WTC11 (cell line): ENCODE measurements around the gene ACAA1. TPM values are rescaled to one million over a fixed set of nuclear protein-coding genes. Genes with fewer than 3 reads are reported as not detected.

Source experiments
- ATAC-seq: fragments of 200-7000 bp; cut with Tn5 transposase; 2 replicates; pipeline ENCODE4 v1.10.0; 2021; ENCODE audit warnings: mild to moderate bottlenecking, moderate library complexity
- CTCF ChIA-PET: fragments of 300-600 bp; sonication (Branson Sonifier 250); formaldehyde crosslinking; loops from one replicate; lab custom pipeline; 2021; ENCODE audit warnings: antibody characterized with exemption; lab: Charles Lee
- POLR2A ChIA-PET: fragments of 350-600 bp; sonication (Branson Sonifier 250); formaldehyde crosslinking; loops from one replicate; lab custom pipeline; 2021; ENCODE audit warnings: antibody characterized with exemption; lab: Charles Lee
- DNase-seq: peaks from one replicate; pipeline ENCODE4 v3.0.0; 2021; ENCODE audit warnings: low spot score
- H3K27ac Mint-ChIP-seq: 2 replicates; pipeline ENCODE4 v1.8.0; 2021; ENCODE audit warnings: mixed read lengths
- H3K27me3 Mint-ChIP-seq: 2 replicates; pipeline ENCODE4 v1.8.0; 2021; ENCODE audit warnings: low read depth, mild to moderate bottlenecking, moderate library complexity, mixed read lengths
- H3K36me3 Mint-ChIP-seq: 2 replicates; pipeline ENCODE4 v1.8.0; 2021; ENCODE audit warnings: mixed read lengths
- H3K4me1 Mint-ChIP-seq: 2 replicates; pipeline ENCODE4 v1.8.0; 2022; ENCODE audit warnings: mixed read lengths
- H3K4me3 Mint-ChIP-seq: 2 replicates; pipeline ENCODE4 v1.8.0; 2021; ENCODE audit warnings: mild to moderate bottlenecking, moderate library complexity, mixed read lengths
- H3K9me3 Mint-ChIP-seq: 2 replicates; pipeline ENCODE4 v1.8.0; 2021; ENCODE audit warnings: mixed read lengths
- ATF1 ChIP-seq: sonication (generic); formaldehyde crosslinking; IDR thresholded peaks from 2 replicates; pipeline ENCODE4 v1.8.1; 2023; ENCODE audit warnings: mild to moderate bottlenecking, moderate library complexity, missing genetic modification reagents
- FOXJ3 ChIP-seq: sonication (generic); formaldehyde crosslinking; IDR thresholded peaks from 2 replicates; pipeline ENCODE4 v1.9.0; 2021; ENCODE audit warnings: missing genetic modification reagents, mild to moderate bottlenecking, borderline replicate concordance
- JUN ChIP-seq: sonication (generic); formaldehyde crosslinking; IDR thresholded peaks from 2 replicates; pipeline ENCODE4 v1.8.0; 2023; ENCODE audit warnings: mild to moderate bottlenecking, missing genetic modification reagents
- MXD4 ChIP-seq: fragments of 250-450 bp; sonication (Bioruptor Pico); IDR thresholded peaks from 2 replicates; pipeline ENCODE4 v1.8.0; 2021; ENCODE audit warnings: mild to moderate bottlenecking, moderate library complexity, borderline replicate concordance
- MYBL2 ChIP-seq: sonication (generic); formaldehyde crosslinking; IDR thresholded peaks from 2 replicates; pipeline ENCODE4 v1.8.1; 2023; ENCODE audit warnings: mild to moderate bottlenecking, moderate library complexity, missing genetic modification reagents
- NR2C2 ChIP-seq: sonication (generic); formaldehyde crosslinking; IDR thresholded peaks from 2 replicates; pipeline ENCODE4 v1.8.0; 2022; ENCODE audit warnings: mild to moderate bottlenecking, missing genetic modification reagents
- TEAD4 ChIP-seq: sonication (generic); formaldehyde crosslinking; IDR thresholded peaks from 2 replicates; pipeline ENCODE4 v1.8.0; 2022; ENCODE audit warnings: mild to moderate bottlenecking, missing genetic modification reagents
- ZNF219 ChIP-seq: sonication (generic); formaldehyde crosslinking; IDR thresholded peaks from 2 replicates; pipeline ENCODE4 v1.8.0; 2023; ENCODE audit warnings: missing genetic modification reagents, mild to moderate bottlenecking, borderline replicate concordance
- ZNF263 ChIP-seq: sonication (generic); formaldehyde crosslinking; IDR thresholded peaks from 2 replicates; pipeline ENCODE4 v1.8.1; 2022; ENCODE audit warnings: low read depth, mild to moderate bottlenecking, moderate library complexity, missing genetic modification reagents
- ZNF671 ChIP-seq: fragments of 250-450 bp; sonication (Bioruptor Pico); IDR thresholded peaks from 2 replicates; pipeline ENCODE4 v1.8.0; 2021; ENCODE audit warnings: mild to moderate bottlenecking
- total RNA-seq: library from RNA; stranded (reverse); gene quantifications from 3 replicates; pipeline ENCODE4 v1.2.3, GENCODE V29; 2021
- TF ChIP-seq, protein P1 (sequence below): sonication (generic); formaldehyde crosslinking; IDR thresholded peaks from 2 replicates; pipeline ENCODE4 v1.8.0; 2022; ENCODE audit warnings: mild to moderate bottlenecking, missing genetic modification reagents
- TF ChIP-seq, protein P2 (sequence below): sonication (generic); formaldehyde crosslinking; IDR thresholded peaks from 2 replicates; pipeline ENCODE4 v1.8.0; 2022; ENCODE audit warnings: missing genetic modification reagents
- TF ChIP-seq, protein P3 (sequence below): fragments of 250-450 bp; sonication (Bioruptor Pico); IDR thresholded peaks from 2 replicates; pipeline ENCODE4 v1.9.0; 2021; ENCODE audit warnings: mild to moderate bottlenecking, borderline replicate concordance
- TF ChIP-seq, protein P4 (sequence below): fragments of 200-600 bp; IDR thresholded peaks from 2 replicates; pipeline ENCODE4 v1.8.0; 2022; ENCODE audit warnings: antibody characterized with exemption
- TF ChIP-seq, protein P5 (sequence below): sonication (generic); formaldehyde crosslinking; IDR thresholded peaks from 2 replicates; pipeline ENCODE4 v1.8.0; 2023; ENCODE audit warnings: missing genetic modification reagents
- TF ChIP-seq, protein P6 (sequence below): sonication (generic); formaldehyde crosslinking; IDR thresholded peaks from 2 replicates; pipeline ENCODE4 v1.8.1; 2022; ENCODE audit warnings: low read depth, mild to moderate bottlenecking, moderate library complexity, missing genetic modification reagents, borderline replicate concordance
- TF ChIP-seq, protein P7 (sequence below): sonication (generic); formaldehyde crosslinking; IDR thresholded peaks from 2 replicates; pipeline ENCODE4 v1.8.1; 2023; ENCODE audit warnings: mild to moderate bottlenecking, missing genetic modification reagents, moderate library complexity

The ACAA1 gene
- total RNA-seq, 1 experiment from 2014 or later = 46.5 TPM

DNA sequence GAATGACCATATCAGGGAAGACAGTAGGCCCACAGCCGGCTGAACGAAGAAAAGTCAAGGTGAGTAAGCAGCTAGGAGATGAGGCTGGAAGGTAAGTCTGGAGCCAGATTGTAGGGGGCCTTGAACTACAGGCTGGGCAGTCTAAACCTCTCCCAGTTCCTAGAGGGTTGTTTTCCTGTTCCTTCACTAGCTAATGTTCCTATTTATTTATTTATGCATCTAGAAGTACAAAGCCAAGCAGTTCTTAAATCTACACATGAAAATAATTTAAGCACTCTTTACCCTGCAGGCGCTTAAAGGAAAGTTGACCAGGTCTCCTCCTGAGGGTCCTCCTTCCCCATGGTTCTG lies 3.7 kb downstream of the ACAA1 start (continued):
- TF ChIP-seq, protein P1, sequence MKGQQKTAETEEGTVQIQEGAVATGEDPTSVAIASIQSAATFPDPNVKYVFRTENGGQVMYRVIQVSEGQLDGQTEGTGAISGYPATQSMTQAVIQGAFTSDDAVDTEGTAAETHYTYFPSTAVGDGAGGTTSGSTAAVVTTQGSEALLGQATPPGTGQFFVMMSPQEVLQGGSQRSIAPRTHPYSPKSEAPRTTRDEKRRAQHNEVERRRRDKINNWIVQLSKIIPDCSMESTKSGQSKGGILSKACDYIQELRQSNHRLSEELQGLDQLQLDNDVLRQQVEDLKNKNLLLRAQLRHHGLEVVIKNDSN (CRISPR knock-in tag) = no peak
- no peak for TF ChIP-seq JUN
- TF ChIP-seq FOXJ3 (CRISPR knock-in tag) = no peak
- no peak for TF ChIP-seq MYBL2 (CRISPR knock-in tag)
- TF ChIP-seq, protein P2, sequence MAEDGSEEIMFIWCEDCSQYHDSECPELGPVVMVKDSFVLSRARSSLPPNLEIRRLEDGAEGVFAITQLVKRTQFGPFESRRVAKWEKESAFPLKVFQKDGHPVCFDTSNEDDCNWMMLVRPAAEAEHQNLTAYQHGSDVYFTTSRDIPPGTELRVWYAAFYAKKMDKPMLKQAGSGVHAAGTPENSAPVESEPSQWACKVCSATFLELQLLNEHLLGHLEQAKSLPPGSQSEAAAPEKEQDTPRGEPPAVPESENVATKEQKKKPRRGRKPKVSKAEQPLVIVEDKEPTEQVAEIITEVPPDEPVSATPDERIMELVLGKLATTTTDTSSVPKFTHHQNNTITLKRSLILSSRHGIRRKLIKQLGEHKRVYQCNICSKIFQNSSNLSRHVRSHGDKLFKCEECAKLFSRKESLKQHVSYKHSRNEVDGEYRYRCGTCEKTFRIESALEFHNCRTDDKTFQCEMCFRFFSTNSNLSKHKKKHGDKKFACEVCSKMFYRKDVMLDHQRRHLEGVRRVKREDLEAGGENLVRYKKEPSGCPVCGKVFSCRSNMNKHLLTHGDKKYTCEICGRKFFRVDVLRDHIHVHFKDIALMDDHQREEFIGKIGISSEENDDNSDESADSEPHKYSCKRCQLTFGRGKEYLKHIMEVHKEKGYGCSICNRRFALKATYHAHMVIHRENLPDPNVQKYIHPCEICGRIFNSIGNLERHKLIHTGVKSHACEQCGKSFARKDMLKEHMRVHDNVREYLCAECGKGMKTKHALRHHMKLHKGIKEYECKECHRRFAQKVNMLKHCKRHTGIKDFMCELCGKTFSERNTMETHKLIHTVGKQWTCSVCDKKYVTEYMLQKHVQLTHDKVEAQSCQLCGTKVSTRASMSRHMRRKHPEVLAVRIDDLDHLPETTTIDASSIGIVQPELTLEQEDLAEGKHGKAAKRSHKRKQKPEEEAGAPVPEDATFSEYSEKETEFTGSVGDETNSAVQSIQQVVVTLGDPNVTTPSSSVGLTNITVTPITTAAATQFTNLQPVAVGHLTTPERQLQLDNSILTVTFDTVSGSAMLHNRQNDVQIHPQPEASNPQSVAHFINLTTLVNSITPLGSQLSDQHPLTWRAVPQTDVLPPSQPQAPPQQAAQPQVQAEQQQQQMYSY (CRISPR knock-in tag) = no peak
- no peak for TF ChIP-seq MXD4 (CRISPR knock-in tag)

DNA sequence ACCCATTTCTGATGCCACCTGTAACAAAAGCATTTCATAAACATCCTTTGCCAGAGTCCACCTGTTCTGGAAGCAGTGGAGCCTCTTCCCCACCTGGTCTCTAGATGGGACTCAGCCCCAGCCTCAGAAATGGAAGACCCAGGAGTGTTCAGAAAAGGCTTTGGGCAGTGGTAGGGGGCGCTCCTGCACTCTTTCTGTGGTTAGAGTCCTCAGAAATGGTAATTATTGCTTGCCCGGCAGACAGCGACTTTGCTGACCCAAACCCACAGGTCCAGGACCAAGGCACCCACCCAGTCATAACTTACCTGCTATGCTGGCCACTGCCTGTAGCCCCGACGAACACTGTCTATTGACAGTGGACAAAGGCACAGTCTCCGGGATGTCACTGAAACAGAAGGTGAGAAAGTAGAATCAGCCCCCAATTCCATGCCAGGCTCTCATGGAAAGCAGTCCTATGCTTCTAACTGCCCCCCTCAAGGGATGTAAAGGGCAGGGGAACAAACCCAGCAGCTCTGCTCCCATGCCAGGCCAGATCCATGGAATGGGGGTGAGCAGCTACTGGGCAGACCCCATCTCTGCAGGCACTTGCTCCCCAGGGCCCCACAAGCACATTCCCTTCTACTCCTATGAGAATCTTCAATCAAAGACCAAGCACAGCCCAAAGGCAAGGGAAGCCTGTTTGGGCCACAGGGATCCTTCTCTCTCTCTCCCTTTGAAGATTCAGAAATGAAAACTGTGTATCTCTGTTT lies 5.1 kb downstream of the ACAA1 start:
- H3K27me3 Mint-ChIP-seq = no peaks in the 10 kb centered on the region
- peaks cover 16% of the 10 kb centered on the region for H3K4me1 Mint-ChIP-seq
- DNase-seq = peak; percentile 83
- ChIA-PET CTCF (interaction anchor here (0.8 to 1.1 kb wide), 2 partner anchors 15 to 30 kb away, joined by 3 read pairs; no protein-coding TSS in a partner anchor), POLR2A (no interaction called here)
- TF ChIP-seq, protein P3, sequence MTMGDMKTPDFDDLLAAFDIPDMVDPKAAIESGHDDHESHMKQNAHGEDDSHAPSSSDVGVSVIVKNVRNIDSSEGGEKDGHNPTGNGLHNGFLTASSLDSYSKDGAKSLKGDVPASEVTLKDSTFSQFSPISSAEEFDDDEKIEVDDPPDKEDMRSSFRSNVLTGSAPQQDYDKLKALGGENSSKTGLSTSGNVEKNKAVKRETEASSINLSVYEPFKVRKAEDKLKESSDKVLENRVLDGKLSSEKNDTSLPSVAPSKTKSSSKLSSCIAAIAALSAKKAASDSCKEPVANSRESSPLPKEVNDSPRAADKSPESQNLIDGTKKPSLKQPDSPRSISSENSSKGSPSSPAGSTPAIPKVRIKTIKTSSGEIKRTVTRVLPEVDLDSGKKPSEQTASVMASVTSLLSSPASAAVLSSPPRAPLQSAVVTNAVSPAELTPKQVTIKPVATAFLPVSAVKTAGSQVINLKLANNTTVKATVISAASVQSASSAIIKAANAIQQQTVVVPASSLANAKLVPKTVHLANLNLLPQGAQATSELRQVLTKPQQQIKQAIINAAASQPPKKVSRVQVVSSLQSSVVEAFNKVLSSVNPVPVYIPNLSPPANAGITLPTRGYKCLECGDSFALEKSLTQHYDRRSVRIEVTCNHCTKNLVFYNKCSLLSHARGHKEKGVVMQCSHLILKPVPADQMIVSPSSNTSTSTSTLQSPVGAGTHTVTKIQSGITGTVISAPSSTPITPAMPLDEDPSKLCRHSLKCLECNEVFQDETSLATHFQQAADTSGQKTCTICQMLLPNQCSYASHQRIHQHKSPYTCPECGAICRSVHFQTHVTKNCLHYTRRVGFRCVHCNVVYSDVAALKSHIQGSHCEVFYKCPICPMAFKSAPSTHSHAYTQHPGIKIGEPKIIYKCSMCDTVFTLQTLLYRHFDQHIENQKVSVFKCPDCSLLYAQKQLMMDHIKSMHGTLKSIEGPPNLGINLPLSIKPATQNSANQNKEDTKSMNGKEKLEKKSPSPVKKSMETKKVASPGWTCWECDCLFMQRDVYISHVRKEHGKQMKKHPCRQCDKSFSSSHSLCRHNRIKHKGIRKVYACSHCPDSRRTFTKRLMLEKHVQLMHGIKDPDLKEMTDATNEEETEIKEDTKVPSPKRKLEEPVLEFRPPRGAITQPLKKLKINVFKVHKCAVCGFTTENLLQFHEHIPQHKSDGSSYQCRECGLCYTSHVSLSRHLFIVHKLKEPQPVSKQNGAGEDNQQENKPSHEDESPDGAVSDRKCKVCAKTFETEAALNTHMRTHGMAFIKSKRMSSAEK = no peak
- TF ChIP-seq, protein P4, sequence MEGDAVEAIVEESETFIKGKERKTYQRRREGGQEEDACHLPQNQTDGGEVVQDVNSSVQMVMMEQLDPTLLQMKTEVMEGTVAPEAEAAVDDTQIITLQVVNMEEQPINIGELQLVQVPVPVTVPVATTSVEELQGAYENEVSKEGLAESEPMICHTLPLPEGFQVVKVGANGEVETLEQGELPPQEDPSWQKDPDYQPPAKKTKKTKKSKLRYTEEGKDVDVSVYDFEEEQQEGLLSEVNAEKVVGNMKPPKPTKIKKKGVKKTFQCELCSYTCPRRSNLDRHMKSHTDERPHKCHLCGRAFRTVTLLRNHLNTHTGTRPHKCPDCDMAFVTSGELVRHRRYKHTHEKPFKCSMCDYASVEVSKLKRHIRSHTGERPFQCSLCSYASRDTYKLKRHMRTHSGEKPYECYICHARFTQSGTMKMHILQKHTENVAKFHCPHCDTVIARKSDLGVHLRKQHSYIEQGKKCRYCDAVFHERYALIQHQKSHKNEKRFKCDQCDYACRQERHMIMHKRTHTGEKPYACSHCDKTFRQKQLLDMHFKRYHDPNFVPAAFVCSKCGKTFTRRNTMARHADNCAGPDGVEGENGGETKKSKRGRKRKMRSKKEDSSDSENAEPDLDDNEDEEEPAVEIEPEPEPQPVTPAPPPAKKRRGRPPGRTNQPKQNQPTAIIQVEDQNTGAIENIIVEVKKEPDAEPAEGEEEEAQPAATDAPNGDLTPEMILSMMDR = peak; percentile 62
- TF ChIP-seq ZNF219 (CRISPR knock-in tag) (no peak), ZNF263 (no peak), NR2C2 (CRISPR knock-in tag) (no peak)
- H3K36me3 Mint-ChIP-seq = peaks cover 43% of the 10 kb centered on the region
- no peaks in the 10 kb centered on the region for H3K9me3 Mint-ChIP-seq
- no peak overlapping the region for H3K27ac Mint-ChIP-seq
- H3K4me3 Mint-ChIP-seq = no peak overlapping the region
- peak; percentile 90 for ATAC-seq

DNA sequence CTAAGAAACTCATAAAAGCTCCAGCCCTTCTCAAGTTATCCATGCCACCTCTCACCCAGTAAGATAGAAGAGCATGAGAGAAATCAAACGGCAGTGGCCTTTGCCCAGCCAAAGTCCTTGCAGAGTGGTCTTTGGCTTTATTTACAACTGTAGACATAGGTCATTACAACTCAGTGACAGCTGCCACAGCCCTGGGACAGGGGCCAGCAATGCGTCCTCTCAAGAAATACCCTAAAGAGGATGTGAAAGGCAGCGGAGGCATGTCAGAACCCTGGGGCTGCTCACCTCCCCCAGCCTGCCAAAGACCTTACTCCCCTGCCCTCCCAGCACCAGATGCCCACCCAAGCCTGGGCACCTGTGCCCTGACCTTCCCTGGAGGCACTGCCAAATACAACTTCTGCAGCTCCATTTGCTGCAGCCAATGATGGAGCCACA lies 6.3 kb downstream of the ACAA1 start:
- DNase-seq (no peak), ATAC-seq (no peak)
- no peaks in the 10 kb centered on the region for H3K27me3 Mint-ChIP-seq
- CTCF ChIA-PET = interaction anchor here (1.1 kb wide), 1 partner anchor 28 kb away, joined by 3 read pairs; no protein-coding TSS in a partner anchor
- peaks cover 50% of the 10 kb centered on the region for H3K36me3 Mint-ChIP-seq
- H3K4me1 Mint-ChIP-seq = peaks cover 8% of the 10 kb centered on the region
- no peaks in the 10 kb centered on the region for H3K9me3 Mint-ChIP-seq
- H3K27ac Mint-ChIP-seq = no peak overlapping the region
- POLR2A ChIA-PET = no interaction called here
- H3K4me3 Mint-ChIP-seq = no peak overlapping the region
- TF ChIP-seq, protein P5, sequence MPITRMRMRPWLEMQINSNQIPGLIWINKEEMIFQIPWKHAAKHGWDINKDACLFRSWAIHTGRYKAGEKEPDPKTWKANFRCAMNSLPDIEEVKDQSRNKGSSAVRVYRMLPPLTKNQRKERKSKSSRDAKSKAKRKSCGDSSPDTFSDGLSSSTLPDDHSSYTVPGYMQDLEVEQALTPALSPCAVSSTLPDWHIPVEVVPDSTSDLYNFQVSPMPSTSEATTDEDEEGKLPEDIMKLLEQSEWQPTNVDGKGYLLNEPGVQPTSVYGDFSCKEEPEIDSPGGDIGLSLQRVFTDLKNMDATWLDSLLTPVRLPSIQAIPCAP (CRISPR knock-in tag) = no peak
- TF ChIP-seq TEAD4 (CRISPR knock-in tag) (no peak), ATF1 (CRISPR knock-in tag) (no peak), ZNF671 (CRISPR knock-in tag) (no peak)
- TF ChIP-seq, protein P6, sequence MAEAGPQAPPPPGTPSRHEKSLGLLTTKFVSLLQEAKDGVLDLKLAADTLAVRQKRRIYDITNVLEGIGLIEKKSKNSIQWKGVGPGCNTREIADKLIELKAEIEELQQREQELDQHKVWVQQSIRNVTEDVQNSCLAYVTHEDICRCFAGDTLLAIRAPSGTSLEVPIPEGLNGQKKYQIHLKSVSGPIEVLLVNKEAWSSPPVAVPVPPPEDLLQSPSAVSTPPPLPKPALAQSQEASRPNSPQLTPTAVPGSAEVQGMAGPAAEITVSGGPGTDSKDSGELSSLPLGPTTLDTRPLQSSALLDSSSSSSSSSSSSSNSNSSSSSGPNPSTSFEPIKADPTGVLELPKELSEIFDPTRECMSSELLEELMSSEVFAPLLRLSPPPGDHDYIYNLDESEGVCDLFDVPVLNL = no peak
- TF ChIP-seq, protein P7, sequence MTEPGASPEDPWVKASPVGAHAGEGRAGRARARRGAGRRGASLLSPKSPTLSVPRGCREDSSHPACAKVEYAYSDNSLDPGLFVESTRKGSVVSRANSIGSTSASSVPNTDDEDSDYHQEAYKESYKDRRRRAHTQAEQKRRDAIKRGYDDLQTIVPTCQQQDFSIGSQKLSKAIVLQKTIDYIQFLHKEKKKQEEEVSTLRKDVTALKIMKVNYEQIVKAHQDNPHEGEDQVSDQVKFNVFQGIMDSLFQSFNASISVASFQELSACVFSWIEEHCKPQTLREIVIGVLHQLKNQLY = no peak
